Aorta (tissue), 5 donors: ENCODE data around the gene KRTAP5-6. TPM values are rescaled to one million over a fixed set of nuclear protein-coding genes. Genes with fewer than 3 reads are reported as not detected.
A peak's percentile ranks its signal among the peaks of the same experiment; 100 is the strongest.
"Not testable (repeated sequence)": the region's sequence is repeated elsewhere in the genome, so short reads cannot be mapped to it uniquely, and the experiment has no call there.

Source experiments
- ATAC-seq: fragments of 200-7000 bp; cut with Tn5 transposase; one replicate; pipeline ENCODE4 v1.9.1; 2022; ENCODE audit warnings: moderate library complexity; ENCODE audit not compliant: low FRiP score
- DNase-seq, 2 donors: peaks; one replicate each; pipeline ENCODE4 v3.0.0-alpha.2; 2020
- H3K27ac ChIP-seq, 2 donors: one replicate each; pipeline ENCODE4 v1.5.1; 2013; ENCODE audit warnings: low read length in 2 of 2, mild to moderate bottlenecking in 2 of 2, moderate library complexity in 2 of 2, control low read depth in 1 of 2, inconsistent platforms in 1 of 2, low read depth in 1 of 2
- H3K27me3 ChIP-seq, 2 donors: one replicate each; pipeline ENCODE4 v1.6.1; 2013; ENCODE audit warnings: control low read depth in 1 of 2, low read length in 1 of 2, mild to moderate bottlenecking in 1 of 2, moderate library complexity in 1 of 2; ENCODE audit not compliant: insufficient read depth in 2 of 2, control insufficient read depth in 1 of 2
- H3K36me3 ChIP-seq, 2 donors: one replicate each; pipeline ENCODE4 v1.6.1; 2013; ENCODE audit warnings: control low read depth in 1 of 2, low read length in 1 of 2, mild to moderate bottlenecking in 1 of 2; ENCODE audit not compliant: insufficient read depth in 2 of 2, control insufficient read depth in 1 of 2
- H3K4me1 ChIP-seq, 2 donors: one replicate each; pipeline ENCODE4 v1.6.1; 2013; ENCODE audit warnings: low read length in 2 of 2, control low read depth in 1 of 2, mild to moderate bottlenecking in 1 of 2, moderate library complexity in 1 of 2; ENCODE audit not compliant: insufficient read depth in 2 of 2, control insufficient read depth in 1 of 2
- H3K4me3 ChIP-seq, 2 donors: one replicate each; pipeline ENCODE4 v1.5.1; 2013; ENCODE audit warnings: low read length in 2 of 2, control low read depth in 1 of 2, mild to moderate bottlenecking in 1 of 2
- H3K9me3 ChIP-seq: one replicate; pipeline ENCODE4 v1.6.1; 2013; ENCODE audit warnings: mild to moderate bottlenecking, low read length; ENCODE audit not compliant: control insufficient read depth
- WGBS, 2 donors: extraction: QIAGEN DNeasy Blood & Tissue Kit; methylation state at CpG; one replicate each; pipeline ENCODE4 v1.1.7; 2013; 5-methylcytosine and 5-hydroxymethylcytosine counted together
- intact Hi-C, 2 donors: fragments of 100-400 bp; cut with DNase I; formaldehyde crosslinking; loops; one replicate each; pipeline versions ENCODE4 v1.14.2 to v1.15.0; 2022
- polyA plus RNA-seq, 2 donors: library from polyadenylated mRNA; stranded (reverse); fragments of 200-250 nt; gene quantifications; one replicate each; pipeline ENCODE4 v1.2.3, GENCODE V29; 2013
- total RNA-seq, 2 donors: library from RNA; stranded (reverse); fragmentation: NEBNext Ultra II Directional; extraction: Animal tissue kit (Norgen Biotek cat#: 25700); gene quantifications; one replicate each; pipeline ENCODE4 v1.2.1, GENCODE V29; 2021
- donor health status: healthy with polysubstance abuse.
- donor health status: Bipolar disorder and iron deficiency.
- donor health status: DM: no; HTN: no; CAD: no.
- donor health status: DM: no; HTN: no; CAD: no.
- donor health status: DM: yes; HTN: yes; CAD: no.

The KRTAP5-6 gene
- total and polyA plus RNA-seq, 4 donors: not detected

DNA sequence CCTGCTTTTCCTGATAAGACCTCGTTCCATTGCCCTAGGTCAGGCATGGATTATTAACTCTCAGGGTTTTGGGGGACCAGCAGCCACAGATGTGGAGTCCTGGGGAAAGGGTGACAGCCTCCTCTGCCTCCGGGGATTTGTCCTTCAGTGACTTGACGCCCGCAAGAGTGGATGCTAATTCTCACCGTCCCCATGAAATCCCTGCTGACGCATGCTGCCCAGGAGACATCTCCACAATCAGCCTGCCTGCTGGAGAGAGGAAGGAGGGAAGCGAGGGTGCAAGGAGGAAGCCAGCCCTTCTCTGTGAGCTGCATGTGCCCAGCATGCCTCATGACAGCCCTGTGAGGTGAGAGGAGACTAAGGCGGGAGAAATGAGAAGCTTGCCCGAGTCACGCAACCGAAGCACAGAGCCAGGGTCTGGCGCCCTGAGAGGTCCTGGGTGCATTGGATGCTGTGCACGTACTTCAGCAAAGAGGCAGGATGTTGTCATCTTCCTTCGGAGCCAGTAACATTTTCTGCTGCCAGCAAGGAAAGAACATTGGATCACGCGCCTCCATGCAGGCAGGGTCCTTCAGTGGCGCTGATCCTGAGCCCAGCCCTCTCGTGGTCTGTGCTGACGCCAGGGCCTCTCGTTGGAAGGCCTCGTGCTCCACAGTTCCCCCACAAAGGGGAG, 27.3 kb upstream of the KRTAP5-6 start:
- H3K4me1 ChIP-seq: no peaks in the 10 kb centered on the region
- DNase-seq: peak in 1 of 2 donors; percentile 35

DNA sequence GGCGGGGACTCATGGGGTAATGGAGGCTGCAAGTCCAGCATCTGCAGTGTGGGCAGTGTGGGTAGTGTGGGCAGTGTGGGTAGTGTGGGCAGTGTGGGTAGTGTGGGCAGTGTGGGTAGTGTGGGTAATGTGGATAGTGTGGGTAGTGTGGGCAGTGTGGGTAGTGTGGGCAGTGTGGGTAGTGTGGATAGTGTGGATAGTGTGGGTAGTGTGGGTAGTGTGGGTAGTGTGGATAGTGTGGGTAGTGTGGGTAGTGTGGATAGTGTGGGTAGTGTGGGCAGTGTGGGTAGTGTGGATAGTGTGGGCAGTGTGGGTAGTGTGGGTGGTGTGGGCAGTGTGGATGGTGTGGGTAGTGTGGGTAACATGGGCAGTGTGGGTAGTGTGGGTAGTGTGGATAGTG, 26.5 kb upstream of the KRTAP5-6 start:
- intact Hi-C loops: not testable (repeated sequence)

More for the DNA sequence above, 27.3 kb upstream of the KRTAP5-6 start:
- H3K9me3 ChIP-seq: no peaks in the 10 kb centered on the region
- no peaks in the 10 kb centered on the region for H3K27me3 ChIP-seq
- 49 to 52% methylated on average over 21 of the region's 21 CpGs for WGBS, 2 donors
- ATAC-seq: peak; percentile 26
- H3K4me3 ChIP-seq: no peak overlapping the region
- H3K36me3 ChIP-seq: no peaks in the 10 kb centered on the region
- H3K27ac ChIP-seq: no peak overlapping the region
- intact Hi-C loops: no loop called here

DNA sequence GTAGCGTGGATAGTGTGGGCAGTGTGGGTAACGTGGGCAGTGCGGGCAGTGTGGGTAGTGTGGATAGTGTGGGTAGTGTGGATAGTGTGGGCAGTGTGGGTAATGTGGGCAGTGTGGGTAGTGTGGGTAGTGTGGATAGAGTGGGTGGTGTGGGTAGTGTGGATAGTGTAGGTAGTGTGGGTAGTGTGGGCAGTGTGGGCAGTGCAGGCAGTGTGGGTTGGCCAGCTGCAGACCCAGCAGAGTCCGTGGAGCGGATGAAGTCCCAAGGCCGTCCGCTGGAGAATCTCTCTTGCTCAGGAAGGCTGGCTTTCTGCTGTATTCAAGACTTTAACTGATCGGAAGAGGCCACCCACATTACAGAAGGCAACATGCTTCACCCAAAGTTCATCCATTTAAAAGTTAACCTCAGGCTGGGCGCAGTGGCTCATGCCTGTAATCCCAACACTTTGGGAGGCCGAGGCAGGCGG, 26.1 kb upstream of the KRTAP5-6 start:
- H3K4me3 ChIP-seq: no peak overlapping the region
- peak in 1 of 2 donors; percentile 41 for DNase-seq
- no peaks in the 10 kb centered on the region for H3K4me1 ChIP-seq
- no peak for ATAC-seq
- WGBS, 2 donors: 84 to 86% methylated on average over 11 of the region's 11 CpGs
- no peaks in the 10 kb centered on the region for H3K27me3 ChIP-seq
- intact Hi-C loops: no loop called here
- no peak overlapping the region for H3K27ac ChIP-seq
- H3K9me3 ChIP-seq: no peaks in the 10 kb centered on the region
- no peaks in the 10 kb centered on the region for H3K36me3 ChIP-seq

More for the DNA sequence above, 26.5 kb upstream of the KRTAP5-6 start:
- H3K36me3 ChIP-seq, ATAC-seq, H3K4me3 ChIP-seq, H3K4me1 ChIP-seq, H3K27me3 ChIP-seq, H3K9me3 ChIP-seq, H3K27ac ChIP-seq: not testable (repeated sequence)
- peak in 1 of 2 donors; percentile 16 for DNase-seq
- 95 to 100% methylated on average over 1 of the region's 1 CpG for WGBS, 2 donors

DNA sequence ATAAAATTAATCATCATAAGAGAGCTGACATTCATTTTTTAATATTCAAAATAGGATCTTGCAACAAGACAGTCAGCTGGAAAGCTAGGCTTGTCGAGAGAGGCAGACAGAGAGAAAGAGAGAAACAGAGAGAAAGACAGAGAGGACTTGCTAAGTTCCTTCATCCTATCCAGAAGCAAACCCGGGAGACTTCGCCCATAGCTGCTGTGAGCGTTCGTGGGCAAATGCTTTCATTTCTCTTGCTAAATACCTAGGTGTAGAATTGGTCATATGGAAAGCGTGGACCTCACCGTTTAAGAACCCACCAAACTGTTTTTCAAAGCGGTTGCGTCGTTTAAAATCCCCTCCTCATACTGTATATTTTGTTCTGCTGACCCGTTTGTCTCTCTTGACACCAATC, 25.3 kb upstream of the KRTAP5-6 start:
- Histone ChIP-seq H3K4me3 (no peak overlapping the region), H3K27ac (no peak overlapping the region), H3K9me3 (no peaks in the 10 kb centered on the region), H3K36me3 (no peaks in the 10 kb centered on the region), H3K27me3 (no peaks in the 10 kb centered on the region), H3K4me1 (no peaks in the 10 kb centered on the region)
- 49 to 61% methylated on average over 11 of the region's 11 CpGs for WGBS, 2 donors
- intact Hi-C loops: no loop called here
- no peak for ATAC-seq
- no peak for DNase-seq

DNA sequence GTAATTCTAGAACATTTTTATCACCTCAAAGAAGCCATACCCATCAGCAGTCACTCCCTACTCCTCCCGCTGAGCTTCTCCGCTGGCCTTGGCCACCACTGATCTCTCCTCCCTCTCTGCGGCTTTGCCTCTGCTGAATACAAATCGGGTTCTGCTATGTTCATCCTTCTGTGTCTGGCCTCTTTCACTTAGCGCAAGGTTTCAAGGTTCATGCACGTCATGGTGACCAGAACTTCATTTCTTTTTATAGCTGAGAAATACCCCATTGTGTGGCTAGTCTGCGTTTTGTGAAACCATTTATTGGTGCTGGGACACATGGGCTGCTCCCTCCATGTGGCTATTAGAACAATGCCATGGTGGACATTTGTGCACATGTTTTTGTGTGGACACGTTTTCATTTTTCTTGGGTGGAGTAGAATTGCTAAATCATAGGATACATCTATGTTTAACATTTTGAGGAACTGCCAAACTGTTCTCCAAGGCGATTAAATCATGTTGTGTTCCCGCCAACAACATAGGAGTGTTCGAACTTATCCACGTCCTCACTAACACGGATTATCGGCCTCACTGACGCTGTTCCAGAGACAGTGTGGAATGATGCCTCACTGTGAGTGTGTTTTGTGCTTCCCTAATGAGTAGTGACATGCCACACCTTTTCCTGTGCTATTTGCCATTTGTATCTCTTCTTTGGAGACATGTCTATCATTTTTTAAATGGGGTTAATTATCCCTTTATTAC, 24.2 kb upstream of the KRTAP5-6 start:
- no peaks in the 10 kb centered on the region for H3K9me3 ChIP-seq
- no peaks in the 10 kb centered on the region for H3K36me3 ChIP-seq
- no peaks in the 10 kb centered on the region for H3K4me1 ChIP-seq
- intact Hi-C loops: no loop called here
- 81 to 82% methylated on average over 15 of the region's 15 CpGs for WGBS, 2 donors
- no peaks in the 10 kb centered on the region for H3K27me3 ChIP-seq
- DNase-seq: no peak
- no peak overlapping the region for H3K4me3 ChIP-seq
- H3K27ac ChIP-seq: no peak overlapping the region
- no peak for ATAC-seq

DNA sequence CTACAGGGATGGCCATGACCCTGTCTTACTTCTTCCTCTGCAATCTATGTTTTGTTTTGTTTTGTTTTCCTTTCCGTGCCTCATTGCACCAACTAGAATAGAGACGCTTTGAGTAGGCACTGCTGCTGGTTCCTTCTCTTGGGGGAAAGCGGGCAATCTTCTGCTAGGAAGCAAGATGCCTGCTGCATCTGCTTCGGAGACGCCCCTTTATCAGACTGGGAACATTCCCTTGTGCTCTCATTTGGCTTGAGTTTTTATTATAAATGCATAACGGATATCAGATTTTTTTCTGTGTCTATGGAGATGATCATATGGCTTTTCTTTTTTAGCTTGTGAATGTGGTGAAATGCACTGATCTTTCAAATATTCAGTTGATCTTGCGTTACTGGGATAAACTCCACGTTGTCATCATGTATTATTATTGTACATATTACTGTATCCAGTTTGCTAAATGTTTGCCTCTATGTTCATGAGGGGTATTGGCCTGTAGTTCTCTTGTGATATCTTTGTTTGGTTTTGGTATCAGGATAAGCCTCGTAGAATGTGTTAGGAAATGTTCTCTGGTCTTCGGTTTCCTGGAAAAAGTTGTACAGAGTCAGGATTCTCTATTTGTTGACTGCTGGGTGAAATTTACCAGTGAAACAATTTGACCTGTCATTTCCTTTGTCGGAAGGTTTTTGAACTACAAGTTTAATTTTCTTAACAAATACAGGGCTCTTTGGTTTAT, 23.4 kb upstream of the KRTAP5-6 start:
- no peaks in the 10 kb centered on the region for H3K36me3 ChIP-seq
- DNase-seq: no peak
- no peak overlapping the region for H3K4me3 ChIP-seq
- intact Hi-C loops: no loop called here
- H3K27ac ChIP-seq: no peak overlapping the region
- no peaks in the 10 kb centered on the region for H3K9me3 ChIP-seq
- no peaks in the 10 kb centered on the region for H3K27me3 ChIP-seq
- H3K4me1 ChIP-seq: no peaks in the 10 kb centered on the region
- 50 to 53% methylated on average over 11 of the region's 11 CpGs for WGBS, 2 donors
- no peak for ATAC-seq

DNA sequence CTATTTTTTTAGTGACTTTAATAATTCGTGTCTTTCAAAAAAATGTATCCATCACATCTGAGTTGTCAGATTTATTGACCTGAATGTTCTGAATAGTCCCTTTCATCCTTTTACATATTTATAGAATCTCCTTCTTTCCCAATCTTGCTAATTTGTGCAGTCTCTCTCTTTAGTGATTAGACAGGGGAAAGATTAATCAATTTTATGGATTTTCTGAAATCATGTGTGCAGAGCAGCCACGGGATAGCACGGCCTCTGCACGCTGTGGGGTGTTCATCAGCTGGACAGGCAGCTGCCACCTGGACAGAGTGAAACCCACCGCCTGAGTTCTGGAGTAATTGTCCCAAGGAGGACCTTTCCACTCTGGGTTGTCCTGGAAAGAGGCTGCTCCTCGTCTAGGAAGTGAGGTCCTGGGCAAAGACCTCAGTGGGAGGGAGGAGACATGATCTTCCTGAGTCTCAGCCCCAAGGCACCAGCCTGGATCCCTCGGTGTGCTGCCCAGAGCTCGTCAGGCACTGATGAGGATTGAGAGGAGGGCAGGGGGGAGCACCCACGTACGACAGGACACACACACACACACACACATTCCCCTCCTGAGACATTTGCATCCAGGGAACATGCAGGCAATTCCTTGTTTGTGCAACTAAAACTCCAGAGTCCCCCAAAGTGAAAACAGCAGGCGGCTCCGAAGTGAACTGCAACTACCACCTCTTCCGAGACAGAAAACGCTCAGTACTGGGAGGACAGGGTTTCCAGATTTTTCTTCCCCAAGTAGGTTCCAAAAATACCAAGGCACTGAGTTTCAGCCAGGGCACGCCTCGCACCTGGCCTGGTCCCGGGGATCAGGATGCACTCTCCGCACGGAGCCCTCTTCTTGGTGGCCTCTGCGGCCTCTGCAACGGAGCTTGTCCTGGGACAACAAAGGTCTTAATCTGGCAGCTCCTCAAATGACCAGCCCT, 22.5 kb upstream of the KRTAP5-6 start:
- Histone ChIP-seq H3K4me3 (no peak overlapping the region), H3K36me3 (no peaks in the 10 kb centered on the region), H3K4me1 (no peaks in the 10 kb centered on the region), H3K9me3 (no peaks in the 10 kb centered on the region), H3K27ac (no peak overlapping the region), H3K27me3 (no peaks in the 10 kb centered on the region)
- ATAC-seq (no peak), DNase-seq (peak in 1 of 2 donors; percentile 15)
- 31 to 33% methylated on average over 21 of the region's 21 CpGs for WGBS, 2 donors
- intact Hi-C loops: no loop called here
